Activated naive CD4-positive, alpha-beta T cell treated with anti-CD3 and anti-CD28 coated beads for 36 hours (primary cell): ENCODE measurements around the gene MAPK4. TPM values are rescaled to one million over a fixed set of nuclear protein-coding genes. Genes with fewer than 3 reads are reported as not detected.

Experiments
- CTCF ChIA-PET: fragments of 350-600 bp; sonication (Branson Sonifier 250); formaldehyde crosslinking; loops from one replicate; lab custom pipeline; 2021; ENCODE audit warnings: antibody characterized with exemption; lab: Charles Lee
- DNase-seq: peaks from one replicate; pipeline ENCODE4 v3.0.0-alpha.2; 2020
- H3K27ac Mint-ChIP-seq: one replicate; pipeline ENCODE4 v1.8.0; 2021; ENCODE audit warnings: mild to moderate bottlenecking, mixed read lengths
- H3K27me3 Mint-ChIP-seq: one replicate; pipeline ENCODE4 v1.8.0; 2021; ENCODE audit warnings: low read depth, mixed read lengths
- H3K36me3 Mint-ChIP-seq: one replicate; pipeline ENCODE4 v1.8.0; 2021; ENCODE audit warnings: low read depth, mixed read lengths
- H3K4me1 Mint-ChIP-seq: one replicate; pipeline ENCODE4 v1.8.0; 2021; ENCODE audit warnings: low read depth, mixed read lengths
- H3K4me3 Mint-ChIP-seq: one replicate; pipeline ENCODE4 v1.8.0; 2021; ENCODE audit warnings: mild to moderate bottlenecking, moderate library complexity, mixed read lengths
- H3K9me3 Mint-ChIP-seq: one replicate; pipeline ENCODE4 v1.8.0; 2021; ENCODE audit warnings: mixed read lengths
- intact Hi-C: fragments of 100-400 bp; cut with micrococcal nuclease; formaldehyde crosslinking; loops from one replicate; pipeline ENCODE4 v1.15.1; 2023
- total RNA-seq, 2 experiments: library from RNA; stranded (reverse); gene quantifications; one replicate each; pipeline ENCODE4 v1.2.3, GENCODE V29; 2021

MAPK4 gene
- total RNA-seq, 2 experiments from 2014 or later: not detected

GRCh38 chr18:50682852-50683251 is 123.0 kb downstream of the MAPK4 start:
- no peak overlapping the region for H3K27ac Mint-ChIP-seq
- intact Hi-C loops: no loop called here
- DNase-seq: no peak
- H3K27me3 Mint-ChIP-seq: no peaks in the 10 kb centered on the region
- no peaks in the 10 kb centered on the region for H3K9me3 Mint-ChIP-seq
- CTCF ChIA-PET: no interaction called here
- H3K4me3 Mint-ChIP-seq: no peak overlapping the region
- no peaks in the 10 kb centered on the region for H3K36me3 Mint-ChIP-seq
- H3K4me1 Mint-ChIP-seq: no peaks in the 10 kb centered on the region

GRCh38 chr18:50686409-50686808 is 126.5 kb downstream of the MAPK4 start:
- no peaks in the 10 kb centered on the region for H3K27me3 Mint-ChIP-seq
- intact Hi-C loops: no loop called here
- no peak overlapping the region for H3K27ac Mint-ChIP-seq
- no peaks in the 10 kb centered on the region for H3K9me3 Mint-ChIP-seq
- H3K4me3 Mint-ChIP-seq: no peak overlapping the region
- no peaks in the 10 kb centered on the region for H3K36me3 Mint-ChIP-seq
- CTCF ChIA-PET: no interaction called here
- no peak for DNase-seq
- no peaks in the 10 kb centered on the region for H3K4me1 Mint-ChIP-seq

GRCh38 chr18:50687491-50687890 is 127.6 kb downstream of the MAPK4 start:
- no peaks in the 10 kb centered on the region for H3K36me3 Mint-ChIP-seq

DNA sequence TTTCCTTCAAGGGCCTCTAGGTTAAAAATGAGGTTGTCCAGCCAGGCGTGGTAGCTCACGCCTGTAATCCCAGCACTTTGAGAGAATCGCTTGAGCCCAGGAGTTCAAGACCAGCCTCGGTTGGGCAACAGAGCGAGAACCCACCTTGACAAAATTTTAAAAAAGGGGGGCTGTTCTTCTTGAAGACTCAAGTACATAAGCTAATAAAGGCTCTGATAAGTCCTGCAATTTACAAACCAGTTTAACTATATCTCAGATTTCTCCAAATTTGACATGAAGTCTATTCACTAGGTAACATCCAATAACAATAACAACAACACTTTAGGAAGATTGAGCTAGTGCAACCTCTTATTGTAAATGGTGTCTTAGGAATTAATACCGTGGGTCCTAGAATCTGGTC is 129.7 kb downstream of the MAPK4 start:
- CTCF ChIA-PET: interaction anchor here (0.6 kb wide), 1 partner anchor 109 kb away, joined by 6 read pairs; no protein-coding TSS in a partner anchor
- no peaks in the 10 kb centered on the region for H3K36me3 Mint-ChIP-seq
- DNase-seq: no peak
- H3K27me3 Mint-ChIP-seq: peaks cover 3% of the 10 kb centered on the region
- intact Hi-C loops: no loop called here
- no peak overlapping the region for H3K4me3 Mint-ChIP-seq
- H3K9me3 Mint-ChIP-seq: no peaks in the 10 kb centered on the region
- no peak overlapping the region for H3K27ac Mint-ChIP-seq
- no peaks in the 10 kb centered on the region for H3K4me1 Mint-ChIP-seq

More at GRCh38 chr18:50687491-50687890, 127.6 kb downstream of the MAPK4 start:
- intact Hi-C loops: no loop called here
- Mint-ChIP-seq H3K27me3 (no peaks in the 10 kb centered on the region), H3K9me3 (no peaks in the 10 kb centered on the region), H3K27ac (no peak overlapping the region), H3K4me3 (no peak overlapping the region), H3K4me1 (no peaks in the 10 kb centered on the region)
- CTCF ChIA-PET: no interaction called here
- no peak for DNase-seq

DNA sequence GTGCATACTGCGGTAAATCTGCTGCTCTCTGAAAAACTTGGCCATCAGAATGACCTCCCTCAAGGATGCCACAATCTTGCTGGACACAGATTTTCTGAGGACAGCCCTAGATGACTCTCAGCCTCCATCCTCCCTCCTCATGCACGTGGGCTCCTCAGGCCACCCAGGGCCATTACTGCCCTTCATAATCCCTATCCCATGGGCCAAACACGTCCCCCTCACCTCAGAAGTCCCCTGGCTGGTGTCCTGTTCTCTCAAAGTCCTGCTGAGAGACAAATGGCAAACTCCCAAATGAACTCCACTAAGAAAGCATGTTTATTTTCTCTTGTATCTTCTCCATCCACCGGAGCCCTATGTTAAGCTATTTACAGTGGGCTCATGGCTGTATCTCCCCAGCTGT is 134.3 kb downstream of the MAPK4 start:
- Mint-ChIP-seq H3K9me3 (no peaks in the 10 kb centered on the region), H3K4me1 (no peaks in the 10 kb centered on the region), H3K27me3 (peaks cover 4% of the 10 kb centered on the region), H3K27ac (no peak overlapping the region), H3K36me3 (no peaks in the 10 kb centered on the region), H3K4me3 (no peak overlapping the region)
- CTCF ChIA-PET: no interaction called here
- no peak for DNase-seq
- intact Hi-C loops: no loop called here

DNA sequence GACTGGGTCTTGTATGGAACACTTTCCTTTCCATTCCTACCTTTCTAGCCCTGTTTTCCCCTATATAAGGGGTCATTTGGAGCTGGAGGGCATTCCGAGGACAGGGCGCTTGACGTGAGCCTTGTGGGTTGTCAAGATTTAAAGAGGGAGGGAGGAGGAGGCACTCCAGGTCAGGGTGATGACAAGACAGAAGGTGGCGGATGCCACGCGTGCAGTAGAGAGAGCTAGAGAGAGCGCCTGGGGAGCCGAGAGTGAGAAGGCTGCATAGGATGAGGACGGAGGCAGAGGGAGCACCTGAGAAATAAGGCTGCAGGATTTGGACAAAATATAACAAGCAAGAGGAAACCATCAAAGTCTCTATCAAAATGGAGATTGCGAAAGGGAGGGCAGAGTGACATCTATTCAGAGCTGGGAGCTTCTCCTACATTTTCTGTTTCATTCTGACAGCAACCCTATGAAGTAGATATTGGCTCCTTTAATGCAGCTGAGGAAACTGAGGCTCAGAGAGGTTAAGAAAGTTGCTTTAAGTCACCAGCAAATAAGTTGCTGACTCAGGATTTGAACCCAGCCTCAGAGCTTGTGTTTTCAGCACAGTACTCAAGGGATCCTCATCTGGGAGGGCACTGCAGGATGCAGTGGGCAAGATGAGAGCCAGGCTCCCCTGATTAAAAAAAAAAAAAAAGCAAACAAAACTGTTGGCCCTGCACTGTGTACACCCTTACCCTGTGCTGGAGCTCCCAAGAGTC is 135.7 kb downstream of the MAPK4 start:
- CTCF ChIA-PET: interaction anchor here (0.6 to 0.7 kb wide), 2 partner anchors 25 to 488 kb away, joined by 3 read pairs; no protein-coding TSS in a partner anchor
- no peaks in the 10 kb centered on the region for H3K9me3 Mint-ChIP-seq
- H3K27ac Mint-ChIP-seq: no peak overlapping the region
- no peak for DNase-seq
- no peak overlapping the region for H3K4me3 Mint-ChIP-seq
- H3K36me3 Mint-ChIP-seq: no peaks in the 10 kb centered on the region
- peaks cover 4% of the 10 kb centered on the region for H3K27me3 Mint-ChIP-seq
- intact Hi-C loops: no loop called here
- H3K4me1 Mint-ChIP-seq: no peaks in the 10 kb centered on the region

DNA sequence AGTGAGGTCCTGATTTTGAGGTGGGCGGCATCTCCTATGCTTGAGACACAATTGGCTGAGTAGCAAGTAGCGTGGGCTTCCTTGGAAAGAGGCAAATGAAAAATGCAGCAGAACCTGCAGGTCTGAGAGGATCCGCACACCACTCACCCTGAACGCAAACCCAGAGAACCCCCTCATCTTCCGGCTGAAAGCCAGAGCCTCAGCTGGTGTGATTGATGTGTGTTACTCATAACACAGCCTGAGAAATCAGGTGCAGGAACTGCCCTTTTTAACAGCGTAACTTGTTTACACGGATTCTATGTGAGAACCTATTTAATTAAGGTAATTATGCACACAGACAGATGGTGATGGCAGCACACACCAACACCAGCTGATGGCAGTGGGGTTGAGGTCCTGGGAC is 136.5 kb downstream of the MAPK4 start:
- Mint-ChIP-seq H3K4me3 (no peak overlapping the region), H3K27me3 (peaks cover 4% of the 10 kb centered on the region), H3K27ac (no peak overlapping the region), H3K4me1 (no peaks in the 10 kb centered on the region), H3K36me3 (no peaks in the 10 kb centered on the region), H3K9me3 (no peaks in the 10 kb centered on the region)
- no peak for DNase-seq
- intact Hi-C loops: no loop called here
- CTCF ChIA-PET: no interaction called here

GRCh38 chr18:50696929-50697328 is 137.0 kb downstream of the MAPK4 start:
- H3K4me3 Mint-ChIP-seq: no peak overlapping the region

DNA sequence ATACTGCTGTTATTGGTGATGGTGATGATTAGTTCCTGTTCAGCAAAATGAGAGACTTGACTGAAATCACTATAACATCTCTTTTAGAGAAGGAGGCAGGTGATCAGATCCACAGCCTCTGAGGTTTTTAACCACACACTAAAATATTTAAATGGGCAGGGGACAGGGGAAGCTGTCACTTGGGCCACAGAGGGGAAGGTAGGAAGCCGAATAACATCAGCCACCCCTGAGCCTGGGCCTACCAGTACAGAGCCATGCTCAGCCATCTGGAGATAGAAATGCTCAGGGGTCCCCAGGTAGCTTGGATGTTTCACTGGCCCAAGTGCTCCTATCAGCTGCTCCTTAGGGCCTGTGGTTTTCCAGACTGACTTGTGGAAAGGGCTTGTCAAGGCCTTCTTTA is 137.6 kb downstream of the MAPK4 start:
- CTCF ChIA-PET: no interaction called here
- H3K27me3 Mint-ChIP-seq: peaks cover 4% of the 10 kb centered on the region
- intact Hi-C loops: no loop called here
- no peaks in the 10 kb centered on the region for H3K9me3 Mint-ChIP-seq
- no peak overlapping the region for H3K27ac Mint-ChIP-seq
- H3K4me3 Mint-ChIP-seq: no peak overlapping the region
- no peaks in the 10 kb centered on the region for H3K4me1 Mint-ChIP-seq
- no peak for DNase-seq
- H3K36me3 Mint-ChIP-seq: no peaks in the 10 kb centered on the region

More at GRCh38 chr18:50696929-50697328, 137.0 kb downstream of the MAPK4 start:
- no peak overlapping the region for H3K27ac Mint-ChIP-seq
- DNase-seq: no peak
- no peaks in the 10 kb centered on the region for H3K36me3 Mint-ChIP-seq
- intact Hi-C loops: no loop called here
- CTCF ChIA-PET: no interaction called here
- H3K27me3 Mint-ChIP-seq: peaks cover 4% of the 10 kb centered on the region
- H3K4me1 Mint-ChIP-seq: no peaks in the 10 kb centered on the region
- no peaks in the 10 kb centered on the region for H3K9me3 Mint-ChIP-seq

- intact Hi-C loops: no loop called here
- no peak for DNase-seq
- peaks cover 1% of the 10 kb centered on the region for H3K27me3 Mint-ChIP-seq
- no peaks in the 10 kb centered on the region for H3K9me3 Mint-ChIP-seq
- H3K4me1 Mint-ChIP-seq: no peaks in the 10 kb centered on the region
- no peak overlapping the region for H3K4me3 Mint-ChIP-seq
- H3K27ac Mint-ChIP-seq: no peak overlapping the region
- CTCF ChIA-PET: no interaction called here
- H3K36me3 Mint-ChIP-seq: no peaks in the 10 kb centered on the region
Measured at GRCh38 chr18:50700245-50701165, 140.6 kb downstream of the MAPK4 start.

DNA sequence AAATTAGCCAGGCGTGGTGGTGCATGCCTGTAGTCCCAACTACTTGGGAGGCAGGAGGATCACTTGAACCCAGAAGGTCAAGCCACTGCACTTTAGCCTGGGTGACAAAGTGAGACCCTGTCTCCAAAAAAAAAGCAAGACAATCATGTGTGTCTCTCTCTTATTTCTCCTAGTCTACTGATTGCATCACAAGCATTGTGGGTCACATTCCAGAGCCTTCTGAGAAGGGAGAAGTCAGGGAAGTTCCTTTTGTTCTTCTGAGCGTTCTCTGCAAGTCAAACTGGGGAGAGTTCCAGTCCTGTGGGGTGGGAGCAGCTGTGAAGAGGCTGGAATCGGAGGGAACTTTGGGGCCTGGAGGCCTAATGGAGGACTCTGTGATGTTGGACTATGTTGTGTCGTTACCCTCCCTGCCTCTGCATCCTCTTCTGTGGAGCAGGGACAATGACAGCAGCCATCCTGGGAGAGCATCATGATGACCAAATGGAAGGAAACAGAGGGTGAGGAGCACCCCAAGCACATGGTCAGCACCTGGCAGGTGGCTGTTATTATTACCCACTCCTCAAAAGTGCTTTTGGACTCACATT is 144.6 kb downstream of the MAPK4 start:
- no peak for DNase-seq
- no peak overlapping the region for H3K27ac Mint-ChIP-seq
- H3K9me3 Mint-ChIP-seq: no peaks in the 10 kb centered on the region
- H3K4me1 Mint-ChIP-seq: no peaks in the 10 kb centered on the region
- CTCF ChIA-PET: no interaction called here
- H3K4me3 Mint-ChIP-seq: no peak overlapping the region
- H3K27me3 Mint-ChIP-seq: no peaks in the 10 kb centered on the region
- no peaks in the 10 kb centered on the region for H3K36me3 Mint-ChIP-seq
- intact Hi-C loops: no loop called here

- intact Hi-C loops: no loop called here
- H3K4me1 Mint-ChIP-seq: no peaks in the 10 kb centered on the region
- no peaks in the 10 kb centered on the region for H3K27me3 Mint-ChIP-seq
- H3K4me3 Mint-ChIP-seq: no peak overlapping the region
- CTCF ChIA-PET: no interaction called here
- H3K36me3 Mint-ChIP-seq: no peaks in the 10 kb centered on the region
- no peak overlapping the region for H3K27ac Mint-ChIP-seq
- no peaks in the 10 kb centered on the region for H3K9me3 Mint-ChIP-seq
- DNase-seq: no peak
Measured at GRCh38 chr18:50706199-50706598, 146.3 kb downstream of the MAPK4 start.
